Body of pancreas (tissue), 4 donors: ENCODE measurements around the gene KRTAP15-1.

ENCODE experiments used
- POLR2A ChIP-seq, 3 donors: fragments of 450-650 bp; IDR thresholded peaks; one replicate each; pipeline ENCODE4 v1.6.1; 2016; ENCODE audit warnings: antibody characterized with exemption in 3 of 3, mild to moderate bottlenecking in 2 of 3
- TF ChIP-seq, protein P1 (sequence below), 7 experiments: fragments of 450-650 bp in 4 of 7; fragments of 200-600 bp in 3 of 7; sonication (generic) in 3 of 7; IDR thresholded peaks; one replicate each; pipeline ENCODE4 v1.5.1; 2016 to 2019; ENCODE audit warnings: antibody characterized with exemption in 7 of 7

DNA sequence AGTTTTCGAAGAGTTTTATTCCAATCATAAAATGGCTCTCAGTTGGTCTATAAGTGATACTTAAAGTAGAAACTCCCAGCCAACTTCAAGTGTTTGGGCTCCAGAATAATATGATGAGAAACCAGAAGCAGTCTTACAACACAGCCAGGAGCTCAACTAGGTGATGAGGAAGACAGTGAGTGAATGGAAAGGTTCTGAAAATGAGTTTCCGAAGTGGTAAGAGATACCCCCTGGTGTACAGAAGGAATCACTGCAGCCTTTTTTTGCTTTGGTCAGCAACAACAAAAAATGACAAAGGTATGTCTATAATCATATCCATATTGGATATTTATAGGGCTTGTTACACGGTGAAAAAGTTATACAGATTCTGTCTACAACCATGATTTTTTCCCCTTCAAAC, 23.6 kb downstream of the KRTAP15-1 start:
- TF ChIP-seq, protein P1, sequence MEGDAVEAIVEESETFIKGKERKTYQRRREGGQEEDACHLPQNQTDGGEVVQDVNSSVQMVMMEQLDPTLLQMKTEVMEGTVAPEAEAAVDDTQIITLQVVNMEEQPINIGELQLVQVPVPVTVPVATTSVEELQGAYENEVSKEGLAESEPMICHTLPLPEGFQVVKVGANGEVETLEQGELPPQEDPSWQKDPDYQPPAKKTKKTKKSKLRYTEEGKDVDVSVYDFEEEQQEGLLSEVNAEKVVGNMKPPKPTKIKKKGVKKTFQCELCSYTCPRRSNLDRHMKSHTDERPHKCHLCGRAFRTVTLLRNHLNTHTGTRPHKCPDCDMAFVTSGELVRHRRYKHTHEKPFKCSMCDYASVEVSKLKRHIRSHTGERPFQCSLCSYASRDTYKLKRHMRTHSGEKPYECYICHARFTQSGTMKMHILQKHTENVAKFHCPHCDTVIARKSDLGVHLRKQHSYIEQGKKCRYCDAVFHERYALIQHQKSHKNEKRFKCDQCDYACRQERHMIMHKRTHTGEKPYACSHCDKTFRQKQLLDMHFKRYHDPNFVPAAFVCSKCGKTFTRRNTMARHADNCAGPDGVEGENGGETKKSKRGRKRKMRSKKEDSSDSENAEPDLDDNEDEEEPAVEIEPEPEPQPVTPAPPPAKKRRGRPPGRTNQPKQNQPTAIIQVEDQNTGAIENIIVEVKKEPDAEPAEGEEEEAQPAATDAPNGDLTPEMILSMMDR (IDR thresholded peaks at IDR 0.05), result peak in 4 of 7 experiments; percentile 26 to 36 (median 32)
- TF ChIP-seq POLR2A (IDR thresholded peaks at IDR 0.05), result no peak
